Mucosa of descending colon (tissue), 3 donors: Measurements from ENCODE around the gene KIF23. TPM values are rescaled to one million over a fixed set of nuclear protein-coding genes. Genes with fewer than 3 reads are reported as not detected.

Experiments
- ATAC-seq: fragments of 200-7000 bp; cut with Tn5 transposase; one replicate; pipeline ENCODE4 v1.9.1; 2020; ENCODE audit warnings: mild to moderate bottlenecking, moderate library complexity
- DNase-seq, 3 donors: peaks; one replicate each; pipeline ENCODE4 v3.0.0-alpha.2; 2020
- H3K36me3 ChIP-seq: fragments of 200-600 bp; one replicate; pipeline ENCODE4 v1.8.0; 2021; ENCODE audit warnings: low read depth, mild to moderate bottlenecking
- H3K4me1 ChIP-seq: fragments of 200-600 bp; one replicate; pipeline ENCODE4 v1.8.0; 2021; ENCODE audit warnings: low read depth, mild to moderate bottlenecking
- H3K4me3 ChIP-seq: fragments of 200-600 bp; one replicate; pipeline ENCODE4 v1.8.0; 2021; ENCODE audit warnings: mild to moderate bottlenecking
- H3K9me3 ChIP-seq: fragments of 200-600 bp; one replicate; pipeline ENCODE4 v1.8.0; 2021; ENCODE audit warnings: mild to moderate bottlenecking
- intact Hi-C, 2 donors: fragments of 100-400 bp; cut with DNase I in 1 of 2; cut with micrococcal nuclease in 1 of 2; formaldehyde crosslinking; loops; one replicate each; pipeline versions ENCODE4 v1.11.0 to v1.11.1; 2022; cut with DNase I, micrococcal nuclease
- total RNA-seq, 3 donors: library from RNA; stranded (reverse); fragmentation: NEBNext Ultra II Directional in 2 of 3; extraction: Animal tissue kit (Norgen Biotek cat#: 25700) in 2 of 3; gene quantifications; one replicate each; pipeline versions ENCODE4 v1.2.1 to v1.2.4, GENCODE V29; 2021 to 2023
- TF ChIP-seq, protein P1 (sequence below): fragments of 200-600 bp; IDR thresholded peaks from one replicate; pipeline ENCODE4 v1.8.0; 2022; ENCODE audit warnings: antibody characterized with exemption, mild to moderate bottlenecking
- donor health status: DM: no; HTN: no; CAD: no; lungs with moderate emphysema.
- donor health status: DM: no; HTN: no; CAD: no.
- donor health status: DM: no; HTN: yes; CAD: no.

Gene KIF23
- total RNA-seq, 3 donors from 2014 or later: 3.1 to 11.2 (median 4.4) TPM

DNA sequence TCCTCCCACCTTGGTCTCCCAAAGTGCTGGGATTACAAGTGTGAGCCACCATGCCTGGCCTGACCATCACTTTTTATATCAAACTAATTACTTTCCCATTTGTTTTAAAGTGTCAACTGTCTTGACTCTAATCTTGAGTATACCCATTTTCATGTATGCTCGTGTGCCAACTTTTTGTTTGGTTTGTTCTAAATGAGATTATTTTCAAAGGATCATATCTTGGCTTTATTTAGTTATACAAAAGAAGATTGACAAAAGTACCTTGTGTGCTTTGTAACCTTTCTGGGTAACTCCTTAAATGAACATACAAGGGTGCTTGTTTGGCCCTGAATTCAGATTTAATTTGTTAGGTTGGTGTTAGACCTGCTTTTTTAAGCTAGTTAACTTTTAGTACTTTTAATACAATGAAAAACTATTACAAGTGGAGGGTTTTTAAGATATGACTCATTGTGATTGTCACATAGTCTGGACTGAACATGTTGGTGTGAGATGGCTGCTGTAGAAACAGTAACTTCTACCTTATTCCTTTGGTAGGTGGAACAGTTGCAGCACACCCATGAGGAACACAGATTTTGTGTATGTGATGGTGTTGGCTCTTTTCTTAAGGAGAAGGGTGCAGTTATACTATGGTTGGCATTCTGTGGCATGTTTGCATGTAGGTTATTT lies 10.7 kb downstream of the KIF23 start:
- no peaks in the 10 kb centered on the region for H3K9me3 ChIP-seq
- H3K36me3 ChIP-seq: no peaks in the 10 kb centered on the region
- TF ChIP-seq, protein P1, sequence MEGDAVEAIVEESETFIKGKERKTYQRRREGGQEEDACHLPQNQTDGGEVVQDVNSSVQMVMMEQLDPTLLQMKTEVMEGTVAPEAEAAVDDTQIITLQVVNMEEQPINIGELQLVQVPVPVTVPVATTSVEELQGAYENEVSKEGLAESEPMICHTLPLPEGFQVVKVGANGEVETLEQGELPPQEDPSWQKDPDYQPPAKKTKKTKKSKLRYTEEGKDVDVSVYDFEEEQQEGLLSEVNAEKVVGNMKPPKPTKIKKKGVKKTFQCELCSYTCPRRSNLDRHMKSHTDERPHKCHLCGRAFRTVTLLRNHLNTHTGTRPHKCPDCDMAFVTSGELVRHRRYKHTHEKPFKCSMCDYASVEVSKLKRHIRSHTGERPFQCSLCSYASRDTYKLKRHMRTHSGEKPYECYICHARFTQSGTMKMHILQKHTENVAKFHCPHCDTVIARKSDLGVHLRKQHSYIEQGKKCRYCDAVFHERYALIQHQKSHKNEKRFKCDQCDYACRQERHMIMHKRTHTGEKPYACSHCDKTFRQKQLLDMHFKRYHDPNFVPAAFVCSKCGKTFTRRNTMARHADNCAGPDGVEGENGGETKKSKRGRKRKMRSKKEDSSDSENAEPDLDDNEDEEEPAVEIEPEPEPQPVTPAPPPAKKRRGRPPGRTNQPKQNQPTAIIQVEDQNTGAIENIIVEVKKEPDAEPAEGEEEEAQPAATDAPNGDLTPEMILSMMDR: no peak
- no peak overlapping the region for H3K4me3 ChIP-seq
- DNase-seq (no peak), ATAC-seq (no peak)
- H3K4me1 ChIP-seq: no peaks in the 10 kb centered on the region
- intact Hi-C loops: no loop called here

- no peaks in the 10 kb centered on the region for H3K4me1 ChIP-seq
- H3K4me3 ChIP-seq: no peak overlapping the region
- ATAC-seq (no peak), DNase-seq (no peak)
- intact Hi-C loops: no loop called here
- TF ChIP-seq, protein P1: no peak
- no peaks in the 10 kb centered on the region for H3K36me3 ChIP-seq
- no peaks in the 10 kb centered on the region for H3K9me3 ChIP-seq
Observed at GRCh38 chr15:69433831-69434230, 19.7 kb downstream of the KIF23 start.

GRCh38 chr15:69434238-69434637 lies 20.1 kb downstream of the KIF23 start:
- H3K4me1 ChIP-seq: no peaks in the 10 kb centered on the region
- no peaks in the 10 kb centered on the region for H3K36me3 ChIP-seq
- H3K9me3 ChIP-seq: no peaks in the 10 kb centered on the region
- DNase-seq (no peak), ATAC-seq (no peak)
- TF ChIP-seq, protein P1: no peak
- H3K4me3 ChIP-seq: no peak overlapping the region
- intact Hi-C loops: no loop called here

GRCh38 chr15:69434679-69435078 lies 20.5 kb downstream of the KIF23 start:
- ATAC-seq: no peak
- intact Hi-C loops: no loop called here
- TF ChIP-seq, protein P1: no peak

DNA sequence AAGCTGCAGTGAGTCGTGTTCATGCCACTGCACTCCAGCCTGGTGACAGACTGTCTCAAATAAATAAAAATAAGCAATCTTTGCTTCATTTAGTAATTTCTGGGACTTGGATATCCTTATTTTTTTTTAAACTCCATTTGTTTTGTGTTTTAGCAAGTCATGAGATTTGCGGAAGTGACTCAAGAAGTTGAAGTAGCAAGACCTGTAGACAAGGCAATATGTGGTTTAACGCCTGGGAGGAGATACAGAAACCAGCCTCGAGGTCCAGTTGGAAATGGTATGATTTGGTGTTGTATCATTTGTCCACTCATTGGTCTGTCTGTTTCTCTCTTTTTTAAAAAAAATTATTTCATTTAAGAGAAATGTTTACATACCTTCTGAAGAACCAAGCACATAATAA lies 21.8 kb downstream of the KIF23 start:
- TF ChIP-seq, protein P1: no peak
- Histone ChIP-seq H3K36me3 (no peaks in the 10 kb centered on the region), H3K4me1 (no peaks in the 10 kb centered on the region), H3K4me3 (no peak overlapping the region), H3K9me3 (no peaks in the 10 kb centered on the region)
- intact Hi-C loops: no loop called here
- ATAC-seq (no peak), DNase-seq (no peak)

More at GRCh38 chr15:69434679-69435078, 20.5 kb downstream of the KIF23 start:
- H3K9me3 ChIP-seq: no peaks in the 10 kb centered on the region
- no peak overlapping the region for H3K4me3 ChIP-seq
- no peaks in the 10 kb centered on the region for H3K4me1 ChIP-seq
- no peaks in the 10 kb centered on the region for H3K36me3 ChIP-seq
- no peak for DNase-seq

GRCh38 chr15:69436951-69437350 lies 22.8 kb downstream of the KIF23 start:
- Histone ChIP-seq H3K9me3 (no peaks in the 10 kb centered on the region), H3K36me3 (no peaks in the 10 kb centered on the region), H3K4me3 (no peak overlapping the region), H3K4me1 (no peaks in the 10 kb centered on the region)
- no peak for ATAC-seq
- intact Hi-C loops: no loop called here
- TF ChIP-seq, protein P1: no peak
- no peak for DNase-seq
